K562 (cell line): ENCODE data around the gene TULP1. TPM values are rescaled to one million over a fixed set of nuclear protein-coding genes. Genes with fewer than 3 reads are reported as not detected.

Source experiments
- FOXK1 ChIP-seq: sonication (generic); formaldehyde crosslinking; IDR thresholded peaks from 2 replicates; pipeline ENCODE4 v1.8.0; 2022; ENCODE audit warnings: missing genetic modification reagents, mild to moderate bottlenecking, borderline replicate concordance
- HMGN3 ChIP-seq: IDR thresholded peaks from 2 replicates; pipeline ENCODE4 v1.6.1; 2011; ENCODE audit warnings: borderline replicate concordance, low read depth, mild to moderate bottlenecking, mixed read lengths, low read length; ENCODE audit not compliant: insufficient read length; ENCODE audit errors: extremely low read depth
- SMAD2 ChIP-seq: fragments of 150-350 bp; IDR thresholded peaks from 2 replicates; pipeline ENCODE4 v1.6.1; 2014; ENCODE audit warnings: low read depth, mild to moderate bottlenecking, low read length
- TOE1 ChIP-seq, 2 experiments: fragments of 450-650 bp in 1 of 2; sonication (generic) in 1 of 2; formaldehyde crosslinking in 1 of 2; IDR thresholded peaks; 2 replicates each; pipeline versions ENCODE4 v1.7.1 to v1.8.0; 2016 to 2022; ENCODE audit warnings: borderline replicate concordance in 2 of 2, mild to moderate bottlenecking in 2 of 2, antibody characterized with exemption in 1 of 2, inconsistent platforms in 1 of 2, low read depth in 1 of 2, missing genetic modification reagents in 1 of 2, moderate library complexity in 1 of 2
- ZBTB7A ChIP-seq: IDR thresholded peaks from 2 replicates; pipeline ENCODE4 v1.6.1; 2011; ENCODE audit warnings: low read depth, mild to moderate bottlenecking, low read length, moderate library complexity, borderline replicate concordance; ENCODE audit not compliant: control insufficient read depth
- polyA plus RNA-seq, 8 experiments: library from polyadenylated mRNA; depleted of rRNA in 4 of 8; stranded (reverse) in 5 of 8; unstranded in 3 of 8; fragments of >200 nt; fragmentation: Nextera tagmentation in 2 of 8; fragmentation: Illumina TruSeq in 1 of 8; extraction: Ambion mirVana in 2 of 8; extraction: Trizol in 1 of 8; gene quantifications; 2 replicates each; pipeline versions ENCODE4 v1.2.1 to v1.2.3, GENCODE V29; 2011 to 2014; ENCODE audit warnings: inconsistent platforms in 1 of 8, missing spikeins in 1 of 8
- total RNA-seq, 7 experiments: library from RNA; depleted of rRNA in 6 of 7; stranded (reverse); fragments of >200 nt in 6 of 7; fragmentation: Illumina TruSeq in 2 of 7; extraction: Trizol in 2 of 7; gene quantifications; 2 replicates each; pipeline versions ENCODE4 v1.2.1 to v1.2.3, GENCODE V29; 2011 to 2021; ENCODE audit warnings: low replicate concordance in 1 of 7
- TF ChIP-seq, protein P1 (sequence below), 2 experiments: fragments of 450-650 bp; formaldehyde crosslinking in 1 of 2; IDR thresholded peaks; 2 replicates each; pipeline versions ENCODE4 v1.4.0 to v1.6.1; 2014 to 2020; ENCODE audit warnings: mild to moderate bottlenecking in 2 of 2, borderline replicate concordance in 1 of 2, low read depth in 1 of 2

Gene TULP1
- total and polyA plus RNA-seq, 9 of the 15 experiments (the other 6 are each of a cell fraction or from before 2014, with no cell fraction given), result 0.06 to 0.17 (median 0.09) TPM; not detected in 6

DNA sequence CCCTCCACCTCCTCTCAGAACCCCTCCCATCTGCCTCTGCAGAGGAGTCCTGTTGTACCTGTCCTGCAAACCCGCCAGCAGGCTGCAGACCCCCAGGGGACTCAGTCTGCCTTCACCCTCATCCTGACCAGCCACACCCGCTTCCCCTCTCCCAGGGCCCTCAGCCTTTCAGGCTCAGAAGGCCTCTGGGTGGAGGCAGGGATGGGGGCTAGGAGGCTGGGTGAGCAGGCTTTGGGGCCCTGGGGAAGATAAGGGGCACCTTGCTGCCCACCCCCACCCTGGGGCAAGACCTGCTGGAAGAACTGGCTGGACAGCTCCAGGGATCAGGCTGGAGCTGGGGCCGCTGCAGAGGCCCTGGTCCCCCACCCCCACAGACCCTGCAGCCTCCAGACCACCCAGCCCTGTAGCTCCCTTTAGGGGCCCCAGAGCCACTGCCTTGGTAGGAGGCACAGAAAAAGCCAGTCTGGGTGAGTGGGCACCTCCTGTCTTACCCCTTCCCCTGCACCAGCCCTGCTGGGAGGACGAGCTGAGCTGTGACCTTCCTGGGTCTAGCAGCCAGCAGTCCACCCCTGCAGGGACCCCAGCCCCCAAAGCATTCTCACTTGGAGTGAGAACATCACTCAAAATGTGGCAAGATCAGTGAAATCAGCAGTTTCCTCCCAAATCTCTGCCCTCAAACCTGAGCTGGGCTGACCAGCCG, 21.0 kb downstream of the TULP1 start (continued):
- TF ChIP-seq, protein P1, sequence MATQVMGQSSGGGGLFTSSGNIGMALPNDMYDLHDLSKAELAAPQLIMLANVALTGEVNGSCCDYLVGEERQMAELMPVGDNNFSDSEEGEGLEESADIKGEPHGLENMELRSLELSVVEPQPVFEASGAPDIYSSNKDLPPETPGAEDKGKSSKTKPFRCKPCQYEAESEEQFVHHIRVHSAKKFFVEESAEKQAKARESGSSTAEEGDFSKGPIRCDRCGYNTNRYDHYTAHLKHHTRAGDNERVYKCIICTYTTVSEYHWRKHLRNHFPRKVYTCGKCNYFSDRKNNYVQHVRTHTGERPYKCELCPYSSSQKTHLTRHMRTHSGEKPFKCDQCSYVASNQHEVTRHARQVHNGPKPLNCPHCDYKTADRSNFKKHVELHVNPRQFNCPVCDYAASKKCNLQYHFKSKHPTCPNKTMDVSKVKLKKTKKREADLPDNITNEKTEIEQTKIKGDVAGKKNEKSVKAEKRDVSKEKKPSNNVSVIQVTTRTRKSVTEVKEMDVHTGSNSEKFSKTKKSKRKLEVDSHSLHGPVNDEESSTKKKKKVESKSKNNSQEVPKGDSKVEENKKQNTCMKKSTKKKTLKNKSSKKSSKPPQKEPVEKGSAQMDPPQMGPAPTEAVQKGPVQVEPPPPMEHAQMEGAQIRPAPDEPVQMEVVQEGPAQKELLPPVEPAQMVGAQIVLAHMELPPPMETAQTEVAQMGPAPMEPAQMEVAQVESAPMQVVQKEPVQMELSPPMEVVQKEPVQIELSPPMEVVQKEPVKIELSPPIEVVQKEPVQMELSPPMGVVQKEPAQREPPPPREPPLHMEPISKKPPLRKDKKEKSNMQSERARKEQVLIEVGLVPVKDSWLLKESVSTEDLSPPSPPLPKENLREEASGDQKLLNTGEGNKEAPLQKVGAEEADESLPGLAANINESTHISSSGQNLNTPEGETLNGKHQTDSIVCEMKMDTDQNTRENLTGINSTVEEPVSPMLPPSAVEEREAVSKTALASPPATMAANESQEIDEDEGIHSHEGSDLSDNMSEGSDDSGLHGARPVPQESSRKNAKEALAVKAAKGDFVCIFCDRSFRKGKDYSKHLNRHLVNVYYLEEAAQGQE (IDR thresholded peaks at IDR 0.05; ENCODE audit: borderline replicate concordance), result peak; percentile 19; the same call in 1 of the 2 replicates
- TF ChIP-seq, protein P1 (CRISPR knock-in tag; IDR thresholded peaks at IDR 0.05; ENCODE audit: low read depth), result 0 out of 2 replicates have a peak, but pooled peaks have one; percentile 22
- no peak for TF ChIP-seq SMAD2
- peak; percentile 24 for TF ChIP-seq HMGN3
- TF ChIP-seq FOXK1 (CRISPR knock-in tag), result no peak
- peak; percentile 26; the same call in 1 of the 2 replicates for TF ChIP-seq ZBTB7A
- 0 out of 2 replicates have a peak, but pooled peaks have one; percentile 3 for TF ChIP-seq TOE1 (IDR thresholded peaks at IDR 0.05; ENCODE audit: borderline replicate concordance)
- no peak for TF ChIP-seq TOE1 (CRISPR knock-in tag; IDR thresholded peaks at IDR 0.05; ENCODE audit: borderline replicate concordance, low read depth)
